Measurements from ENCODE around the gene PDCD1. TPM values are rescaled to one million over a fixed set of nuclear protein-coding genes. Genes with fewer than 3 reads are reported as not detected.

PDCD1 gene
- total RNA-seq, 1 donor, result not detected

GRCh38 chr2:241866790-241867645, 8.3 kb upstream of the PDCD1 start:
- no peak overlapping the region for H3K4me3 ChIP-seq (ENCODE audit: insufficient read depth, low read length)
- no peak overlapping the region for H3K4me2 ChIP-seq (ENCODE audit: insufficient read depth, low read length)
- H3K4me1 ChIP-seq (ENCODE audit: insufficient read depth, low read length), result no peaks in the 10 kb centered on the region
- TF ChIP-seq CTCF (IDR thresholded peaks at IDR 0.05; ENCODE audit: extremely low read depth, low read depth, low read length), result no peak
- H3K27me3 ChIP-seq (ENCODE audit: insufficient read depth, low read length), result peaks cover 26% of the 10 kb centered on the region
- no peak for DNase-seq (ENCODE audit: insufficient read length, low spot score, missing footprints)
- H2AFZ ChIP-seq (ENCODE audit: low read length), result no peak overlapping the region
- no peaks in the 10 kb centered on the region for H4K20me1 ChIP-seq (ENCODE audit: insufficient read depth, low read length)
- H3K27ac ChIP-seq (ENCODE audit: low read depth, low read length), result no peak overlapping the region
- H3K79me2 ChIP-seq (ENCODE audit: insufficient read depth, low read length), result no peaks in the 10 kb centered on the region
- H3K36me3 ChIP-seq (ENCODE audit: insufficient read depth, low read length), result no peaks in the 10 kb centered on the region
- no peaks in the 10 kb centered on the region for H3K9me3 ChIP-seq (ENCODE audit: low read depth, low read length)

GRCh38 chr2:241865957-241866789, 7.5 kb upstream of the PDCD1 start:
- TF ChIP-seq CTCF (IDR thresholded peaks at IDR 0.05; ENCODE audit: extremely low read depth, low read depth, low read length), result no peak
- peaks cover 26% of the 10 kb centered on the region for H3K27me3 ChIP-seq (ENCODE audit: insufficient read depth, low read length)
- DNase-seq (ENCODE audit: insufficient read length, low spot score, missing footprints), result no peak
- no peak overlapping the region for H3K27ac ChIP-seq (ENCODE audit: low read depth, low read length)
- no peak overlapping the region for H3K4me2 ChIP-seq (ENCODE audit: insufficient read depth, low read length)
- H3K4me1 ChIP-seq (ENCODE audit: insufficient read depth, low read length), result no peaks in the 10 kb centered on the region
- no peaks in the 10 kb centered on the region for H3K36me3 ChIP-seq (ENCODE audit: insufficient read depth, low read length)
- H3K4me3 ChIP-seq (ENCODE audit: insufficient read depth, low read length), result no peak overlapping the region
- no peaks in the 10 kb centered on the region for H3K9me3 ChIP-seq (ENCODE audit: low read depth, low read length)
- H4K20me1 ChIP-seq (ENCODE audit: insufficient read depth, low read length), result no peaks in the 10 kb centered on the region
- H2AFZ ChIP-seq (ENCODE audit: low read length), result no peak overlapping the region
- H3K79me2 ChIP-seq (ENCODE audit: insufficient read depth, low read length), result no peaks in the 10 kb centered on the region

GRCh38 chr2:241865416-241865956, 6.8 kb upstream of the PDCD1 start:
- Histone ChIP-seq H3K36me3 (ENCODE audit: insufficient read depth, low read length) (no peaks in the 10 kb centered on the region), H3K79me2 (ENCODE audit: insufficient read depth, low read length) (no peaks in the 10 kb centered on the region)

More at GRCh38 chr2:241865416-241865956, 6.8 kb upstream of the PDCD1 start:
- Histone ChIP-seq H2AFZ (ENCODE audit: low read length) (no peak overlapping the region), H3K27ac (ENCODE audit: low read depth, low read length) (no peak overlapping the region), H3K9me3 (ENCODE audit: low read depth, low read length) (no peaks in the 10 kb centered on the region), H3K4me1 (ENCODE audit: insufficient read depth, low read length) (no peaks in the 10 kb centered on the region), H3K27me3 (ENCODE audit: insufficient read depth, low read length) (peaks cover 26% of the 10 kb centered on the region), H4K20me1 (ENCODE audit: insufficient read depth, low read length) (no peaks in the 10 kb centered on the region), H3K4me3 (ENCODE audit: insufficient read depth, low read length) (no peak overlapping the region), H3K4me2 (ENCODE audit: insufficient read depth, low read length) (no peak overlapping the region)
- no peak for DNase-seq (ENCODE audit: insufficient read length, low spot score, missing footprints)
- TF ChIP-seq CTCF (IDR thresholded peaks at IDR 0.05; ENCODE audit: extremely low read depth, low read depth, low read length), result no peak
